ENCODE data around the gene GOLGA6L7. TPM values are rescaled to one million over a fixed set of nuclear protein-coding genes. Genes with fewer than 3 reads are reported as not detected.
A peak's percentile ranks its signal among the peaks of the same experiment; 100 is the strongest.
"Not testable (repeated sequence)": the region's sequence is repeated elsewhere in the genome, so short reads cannot be mapped to it uniquely, and the experiment has no call there.

Gene GOLGA6L7
- total and polyA plus RNA-seq, 9 of the 15 experiments (the other 6 are each of a cell fraction or from before 2014, with no cell fraction given): 0.11 to 0.14 (median 0.11) TPM; not detected in 6

DNA sequence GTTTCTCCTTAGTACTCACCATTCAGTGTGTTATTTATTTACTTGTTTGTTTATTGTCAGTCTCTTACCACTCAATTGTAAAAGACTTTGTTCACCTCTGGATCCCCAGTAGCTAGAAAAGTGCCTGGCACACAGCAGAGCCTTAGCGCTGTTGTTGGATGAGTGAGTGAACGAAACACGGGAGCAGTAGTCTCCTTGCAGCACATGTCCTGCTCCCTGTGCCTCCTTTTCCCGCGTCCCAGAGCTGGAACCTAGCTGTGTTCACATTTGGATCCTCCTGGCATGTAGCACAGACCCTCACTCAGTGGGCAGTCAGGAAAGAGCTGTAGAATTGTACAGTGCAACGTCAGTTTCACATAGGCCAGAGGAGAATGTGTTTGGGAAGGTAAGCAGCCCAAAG, 41.4 kb upstream of the GOLGA6L7 start:
- FAIRE-seq; H3K4me3 ChIP-seq; H3K4me2 ChIP-seq (ENCODE audit: insufficient read depth, low read length); H3K27me3 ChIP-seq (ENCODE audit: control insufficient read depth in 2 of 2, insufficient read depth in 2 of 2, low read length in 2 of 2); CTCF ChIA-PET (ENCODE audit: low intra/inter-chr PET ratio); intact Hi-C loops (cut with micrococcal nuclease); H2AFZ ChIP-seq (ENCODE audit: low read depth, low read length); H3K27ac ChIP-seq (ENCODE audit: extremely low read depth, low read depth, low read length); BruUV-seq (replicated peaks); in situ Hi-C loops (cut with MboI); H3K9me1 ChIP-seq (ENCODE audit: control insufficient read depth, insufficient read depth, low read length); DNase-seq (ENCODE audit: extremely low read depth in 1 of 4, low spot score in 3 of 4); H3K9me3 ChIP-seq (replicated peaks; ENCODE audit: control insufficient read depth, insufficient read depth, low read depth, low read length); ATAC-seq; H4K20me1 ChIP-seq (replicated peaks; ENCODE audit: control insufficient read depth, insufficient read depth, low read length); H3K36me3 ChIP-seq (ENCODE audit: control insufficient read depth, insufficient read depth, low read length): not testable (repeated sequence)
- peaks cover 25 to 41% of the 10 kb centered on the region in 2 experiments for H3K4me1 ChIP-seq (replicated peaks in 1 of 2; ENCODE audit: control insufficient read depth in 2 of 2, insufficient read depth in 2 of 2, low read length in 2 of 2)
- peaks cover 78% of the 10 kb centered on the region for H3K79me2 ChIP-seq (ENCODE audit: control insufficient read depth, insufficient read depth, low read length)
- POLR2A ChIA-PET: interaction anchor here (1.0 kb wide), 1 partner anchor 21 kb away, joined by 4 read pairs; no protein-coding TSS in a partner anchor
- WGBS (ENCODE audit: insufficient coverage, low coverage, missing lambda C conversion rate): 75% methylated on average over 6 of the region's 6 CpGs
- H3K9ac ChIP-seq (ENCODE audit: insufficient read depth in 1 of 2, low read depth in 2 of 2, low read length in 2 of 2): peak overlapping the region in 1 of 2 experiments; percentile 45; a peak in 1 of 4 replicates

DNA sequence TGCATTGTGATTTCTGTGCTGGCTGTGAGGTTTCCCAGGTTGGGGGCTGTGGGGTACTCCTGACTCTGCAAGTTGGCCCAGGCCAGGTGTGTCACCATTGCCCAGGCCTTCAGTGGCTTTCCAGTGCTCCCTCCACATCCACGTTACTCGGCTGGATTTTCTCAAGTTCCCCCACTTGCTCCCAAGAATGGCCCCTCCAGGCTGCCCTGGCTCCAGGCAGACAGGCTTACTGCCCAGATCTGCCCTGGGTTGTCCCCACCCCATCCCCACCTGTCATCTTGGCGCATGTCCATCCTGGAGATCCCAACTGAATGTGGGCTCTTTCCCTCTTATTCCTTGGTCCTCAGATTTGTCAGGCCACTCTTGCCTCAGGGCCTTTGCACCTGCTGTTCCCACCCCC, 40.9 kb upstream of the GOLGA6L7 start:
- Histone ChIP-seq H4K20me1 (replicated peaks; ENCODE audit: control insufficient read depth, insufficient read depth, low read length) (peaks cover 7% of the 10 kb centered on the region; the same call in 1 of the 2 replicates), H3K27ac (ENCODE audit: extremely low read depth, low read depth, low read length) (no peak overlapping the region), H2AFZ (ENCODE audit: low read depth, low read length) (no peak overlapping the region), H3K9ac (ENCODE audit: insufficient read depth in 1 of 2, low read depth in 2 of 2, low read length in 2 of 2) (peak overlapping the region in 1 of 2 experiments; percentile 4; a peak in 2 of 4 replicates), H3K4me1 (replicated peaks in 1 of 2; ENCODE audit: control insufficient read depth in 2 of 2, insufficient read depth in 2 of 2, low read length in 2 of 2) (peaks cover 25 to 42% of the 10 kb centered on the region in 2 experiments), H3K9me3 (replicated peaks; ENCODE audit: control insufficient read depth, insufficient read depth, low read depth, low read length) (no peaks in the 10 kb centered on the region), H3K4me2 (ENCODE audit: insufficient read depth, low read length) (no peak overlapping the region), H3K27me3 (ENCODE audit: control insufficient read depth in 2 of 2, insufficient read depth in 2 of 2, low read length in 2 of 2) (no peaks in the 10 kb centered on the region), H3K79me2 (ENCODE audit: control insufficient read depth, insufficient read depth, low read length) (peaks cover 72% of the 10 kb centered on the region), H3K9me1 (ENCODE audit: control insufficient read depth, insufficient read depth, low read length) (no peaks in the 10 kb centered on the region), H3K4me3 (no peak overlapping the region), H3K36me3 (ENCODE audit: control insufficient read depth, insufficient read depth, low read length) (no peaks in the 10 kb centered on the region)
- CTCF ChIA-PET (ENCODE audit: low intra/inter-chr PET ratio): no interaction called here
- POLR2A ChIA-PET: no interaction called here
- TF ChIP-seq ZFP30 (CRISPR knock-in tag; IDR thresholded peaks at IDR 0.05; ENCODE audit: borderline replicate concordance) (no peak), RBM25 (IDR thresholded peaks at IDR 0.05; ENCODE audit: low read depth, low read length, severe bottlenecking) (peak; percentile 15)
- intact Hi-C loops (cut with micrococcal nuclease) (no loop called here), in situ Hi-C loops (cut with MboI) (no loop called here)
- BruUV-seq (replicated peaks): no TSS peak
- ATAC-seq (no peak), DNase-seq (ENCODE audit: extremely low read depth in 1 of 4, low spot score in 3 of 4) (no peak), FAIRE-seq (no peak)
- WGBS (ENCODE audit: insufficient coverage, low coverage, missing lambda C conversion rate): 90% methylated on average over 3 of the region's 3 CpGs

Measured in K562 (cell line).